Brain microvascular endothelial cell (primary cell): ENCODE results near the gene RALGPS1.

Source experiments
- DNase-seq: peaks from one replicate; pipeline ENCODE4 v3.0.0-alpha.2; 2020
- H3K27ac ChIP-seq: fragments of 250-450 bp; sonication (Bioruptor Pico); 2 replicates; pipeline ENCODE4 v1.5.1; 2020; ENCODE audit warnings: mild to moderate bottlenecking, moderate library complexity
- H3K27me3 ChIP-seq: fragments of 250-450 bp; sonication (Bioruptor Pico); replicated peaks from 2 replicates; pipeline ENCODE4 v1.5.1; 2020; ENCODE audit warnings: mild to moderate bottlenecking
- H3K36me3 ChIP-seq: fragments of 250-450 bp; sonication (Bioruptor Pico); replicated peaks from 2 replicates; pipeline ENCODE4 v1.5.1; 2020; ENCODE audit warnings: mild to moderate bottlenecking
- H3K4me3 ChIP-seq: 2 replicates; pipeline ENCODE4 v1.5.1; 2011; ENCODE audit warnings: low read depth, mild to moderate bottlenecking, control low read depth, low read length, moderate library complexity
- CTCF ChIP-seq: IDR thresholded peaks from 2 replicates; pipeline ENCODE4 v1.5.1; 2011; ENCODE audit warnings: low read depth, mild to moderate bottlenecking, moderate library complexity, low read length, control low read depth, inconsistent platforms; ENCODE audit errors: missing control alignments
- in situ Hi-C: cut with HindIII; loops from 2 replicates; pipeline ENCODE4 v1.10.0; 2017; ENCODE audit warnings: low sequenced_read_pairs, low pct_ligation_motif_present

Gene RALGPS1

GRCh38 chr9:126876531-126876930 is 38.1 kb upstream of the RALGPS1 start:
- DNase-seq: no peak
- in situ Hi-C loops: no loop called here
- no peaks in the 10 kb centered on the region for H3K27me3 ChIP-seq
- no peak overlapping the region for H3K4me3 ChIP-seq
- no peak for TF ChIP-seq CTCF
- peaks cover 18% of the 10 kb centered on the region for H3K36me3 ChIP-seq
- H3K27ac ChIP-seq: no peak overlapping the region

DNA sequence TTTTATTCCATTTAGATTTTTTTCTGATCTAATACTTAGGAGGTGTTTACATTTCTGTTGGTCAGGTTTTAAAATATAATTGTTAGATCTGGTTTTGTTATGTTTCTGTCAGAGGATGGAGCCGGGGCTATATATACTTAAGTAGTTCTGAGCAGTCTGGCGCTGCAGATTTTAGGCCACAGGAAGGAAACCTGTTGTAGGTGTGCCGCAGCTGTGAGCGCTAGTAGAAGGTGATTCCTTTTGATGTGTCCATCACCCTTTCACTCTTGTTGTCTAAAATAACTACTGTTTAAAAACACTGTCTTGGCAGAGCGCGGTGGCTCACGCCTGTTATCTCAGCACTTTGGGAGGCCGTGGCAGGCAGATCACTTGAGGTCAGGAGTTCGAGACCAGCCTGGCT is 37.2 kb upstream of the RALGPS1 start:
- Histone ChIP-seq H3K36me3 (peaks cover 18% of the 10 kb centered on the region), H3K27ac (no peak overlapping the region), H3K4me3 (no peak overlapping the region), H3K27me3 (no peaks in the 10 kb centered on the region)
- in situ Hi-C loops: no loop called here
- no peak for TF ChIP-seq CTCF
- DNase-seq: no peak

DNA sequence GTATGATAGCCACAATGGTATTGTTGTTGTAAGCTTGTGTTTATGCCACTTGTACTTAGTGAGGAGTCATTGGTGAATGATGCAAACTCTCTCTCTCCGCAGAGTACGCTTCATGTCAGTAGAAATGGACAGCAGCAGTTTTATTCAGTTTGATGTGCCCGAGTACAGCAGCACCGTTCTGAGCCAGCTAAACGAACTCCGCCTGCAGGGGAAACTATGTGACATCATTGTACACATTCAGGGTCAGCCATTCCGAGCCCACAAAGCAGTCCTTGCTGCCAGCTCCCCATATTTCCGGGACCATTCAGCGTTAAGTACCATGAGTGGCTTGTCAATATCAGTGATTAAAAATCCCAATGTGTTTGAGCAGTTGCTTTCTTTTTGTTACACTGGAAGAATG is 35.3 kb upstream of the RALGPS1 start:
- H3K36me3 ChIP-seq: peaks cover 18% of the 10 kb centered on the region

DNA sequence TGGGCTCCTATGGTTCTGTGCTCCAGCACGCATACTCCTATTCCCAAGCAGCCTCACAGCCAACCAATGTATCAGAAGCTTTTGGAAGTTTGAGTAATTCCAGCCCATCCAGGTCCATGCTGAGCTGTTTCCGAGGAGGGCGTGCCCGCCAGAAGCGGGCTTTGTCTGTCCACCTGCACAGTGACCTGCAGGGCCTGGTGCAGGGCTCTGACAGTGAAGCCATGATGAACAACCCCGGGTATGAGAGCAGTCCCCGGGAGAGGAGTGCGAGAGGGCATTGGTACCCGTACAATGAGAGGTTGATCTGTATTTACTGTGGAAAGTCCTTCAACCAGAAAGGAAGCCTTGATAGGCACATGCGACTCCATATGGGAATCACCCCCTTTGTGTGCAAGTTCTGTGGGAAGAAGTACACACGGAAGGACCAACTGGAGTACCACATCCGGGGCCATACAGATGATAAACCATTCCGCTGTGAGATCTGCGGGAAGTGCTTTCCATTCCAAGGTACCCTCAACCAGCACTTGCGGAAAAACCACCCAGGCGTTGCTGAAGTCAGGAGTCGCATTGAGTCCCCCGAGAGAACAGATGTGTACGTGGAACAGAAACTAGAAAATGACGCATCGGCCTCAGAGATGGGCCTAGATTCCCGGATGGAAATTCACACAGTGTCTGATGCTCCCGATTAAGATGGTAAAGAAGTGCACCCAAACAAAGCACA is 34.2 kb upstream of the RALGPS1 start:
- peaks cover 18% of the 10 kb centered on the region for H3K36me3 ChIP-seq

More for the DNA sequence above, 35.3 kb upstream of the RALGPS1 start:
- no peak overlapping the region for H3K27ac ChIP-seq
- in situ Hi-C loops: no loop called here
- TF ChIP-seq CTCF: no peak
- no peak overlapping the region for H3K4me3 ChIP-seq
- no peaks in the 10 kb centered on the region for H3K27me3 ChIP-seq
- DNase-seq: no peak

GRCh38 chr9:126880947-126881332 is 33.6 kb upstream of the RALGPS1 start:
- Histone ChIP-seq H3K4me3 (no peak overlapping the region), H3K36me3 (peaks cover 18% of the 10 kb centered on the region), H3K27ac (no peak overlapping the region), H3K27me3 (no peaks in the 10 kb centered on the region)
- no peak for TF ChIP-seq CTCF
- no peak for DNase-seq
- in situ Hi-C loops: no loop called here

More for the DNA sequence above, 34.2 kb upstream of the RALGPS1 start:
- H3K27ac ChIP-seq: no peak overlapping the region
- no peak for DNase-seq
- no peaks in the 10 kb centered on the region for H3K27me3 ChIP-seq
- no peak for TF ChIP-seq CTCF
- no peak overlapping the region for H3K4me3 ChIP-seq
- in situ Hi-C loops: no loop called here

DNA sequence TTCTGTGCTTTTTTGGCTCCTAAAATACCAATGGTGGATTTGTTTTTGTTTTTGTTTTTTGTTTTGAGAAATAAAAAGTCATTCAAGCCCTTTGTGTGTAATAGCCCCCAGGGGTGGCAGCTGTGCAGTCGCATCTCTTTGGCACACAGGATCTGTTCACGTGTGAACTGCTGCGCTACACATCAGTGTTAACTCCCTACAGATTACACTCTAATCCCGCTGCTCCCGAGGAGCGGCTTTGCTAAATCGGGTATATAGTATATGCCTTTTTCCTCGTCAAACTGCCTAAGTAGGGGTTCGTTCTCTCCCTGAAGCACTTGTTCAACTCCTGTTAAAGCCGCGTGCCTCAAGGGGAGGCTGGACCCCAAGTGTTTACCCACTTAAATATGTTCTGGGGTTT is 31.8 kb upstream of the RALGPS1 start:
- in situ Hi-C loops: no loop called here
- no peak for TF ChIP-seq CTCF
- no peak for DNase-seq
- peaks cover 18% of the 10 kb centered on the region for H3K36me3 ChIP-seq
- H3K27me3 ChIP-seq: no peaks in the 10 kb centered on the region
- no peak overlapping the region for H3K4me3 ChIP-seq
- H3K27ac ChIP-seq: no peak overlapping the region
